NCI-H146 treated with DMSO at 0.1 percent for 48 hours (cell line): ENCODE results near the gene DUS4L.

ENCODE experiments used
- DNase-seq: peaks from one replicate; lab custom pipeline; 2025; ENCODE audit not compliant: unreplicated experiment; lab: John Stamatoyannopoulos, UW

DUS4L gene

GRCh38 chr7:107613439-107613838, 49.7 kb downstream of the DUS4L start:
- no peak for DNase-seq

- DNase-seq = no peak
Measured at GRCh38 chr7:107613948-107614347, 50.2 kb downstream of the DUS4L start.

- no peak for DNase-seq
Measured at GRCh38 chr7:107614425-107614824, 50.7 kb downstream of the DUS4L start.

- DNase-seq = no peak
Measured at GRCh38 chr7:107615910-107616680, 52.3 kb downstream of the DUS4L start.

GRCh38 chr7:107622429-107622828, 58.7 kb downstream of the DUS4L start:
- DNase-seq = no peak

GRCh38 chr7:107622894-107623293, 59.1 kb downstream of the DUS4L start:
- DNase-seq = no peak

- DNase-seq = no peak
Measured at GRCh38 chr7:107627002-107627401, 63.2 kb downstream of the DUS4L start.
